Stimulated activated CD8-positive, alpha-beta memory T cell treated with anti-CD3 and anti-CD28 coated beads, Interleukin-15, amount 100 ng/mL, for 48 hours (primary cell): ENCODE results near the gene WFIKKN1.

Source experiments
- DNase-seq, 2 donors: peaks; one replicate each; pipeline ENCODE4 v3.0.0-alpha.2; 2020; ENCODE audit warnings: low read depth in 2 of 2

The WFIKKN1 gene

GRCh38 chr16:630815-631405 is at the start of gene WFIKKN1:
Gene WFIKKN1 (plus strand): TSS chr16:630985. CDS start chr16:631254, 269 bp downstream.
- no peak for DNase-seq

GRCh38 chr16:582218-582613 is 48.6 kb upstream of the WFIKKN1 start:
- DNase-seq: no peak

- DNase-seq: no peak
These were observed 48.0 kb upstream of the WFIKKN1 start for GRCh38 chr16:582614-583331.

DNA sequence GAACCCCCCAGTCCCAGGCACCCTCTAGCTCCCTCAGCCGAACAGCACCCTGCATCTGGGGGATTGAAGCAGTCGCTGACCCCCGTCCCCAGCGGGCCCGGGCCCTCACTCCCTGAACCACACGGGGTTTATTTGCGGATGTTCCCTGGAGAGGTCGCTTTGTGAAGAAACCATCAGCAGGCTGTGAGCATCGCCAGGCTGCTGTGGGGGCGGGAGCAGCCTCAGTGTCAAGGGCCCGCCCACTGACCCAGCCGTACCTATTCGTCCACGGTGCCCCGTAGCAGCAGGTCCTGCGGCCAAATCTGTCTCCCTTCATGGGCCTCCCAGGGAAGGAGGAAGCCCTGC is 47.3 kb upstream of the WFIKKN1 start:
- no peak for DNase-seq

DNA sequence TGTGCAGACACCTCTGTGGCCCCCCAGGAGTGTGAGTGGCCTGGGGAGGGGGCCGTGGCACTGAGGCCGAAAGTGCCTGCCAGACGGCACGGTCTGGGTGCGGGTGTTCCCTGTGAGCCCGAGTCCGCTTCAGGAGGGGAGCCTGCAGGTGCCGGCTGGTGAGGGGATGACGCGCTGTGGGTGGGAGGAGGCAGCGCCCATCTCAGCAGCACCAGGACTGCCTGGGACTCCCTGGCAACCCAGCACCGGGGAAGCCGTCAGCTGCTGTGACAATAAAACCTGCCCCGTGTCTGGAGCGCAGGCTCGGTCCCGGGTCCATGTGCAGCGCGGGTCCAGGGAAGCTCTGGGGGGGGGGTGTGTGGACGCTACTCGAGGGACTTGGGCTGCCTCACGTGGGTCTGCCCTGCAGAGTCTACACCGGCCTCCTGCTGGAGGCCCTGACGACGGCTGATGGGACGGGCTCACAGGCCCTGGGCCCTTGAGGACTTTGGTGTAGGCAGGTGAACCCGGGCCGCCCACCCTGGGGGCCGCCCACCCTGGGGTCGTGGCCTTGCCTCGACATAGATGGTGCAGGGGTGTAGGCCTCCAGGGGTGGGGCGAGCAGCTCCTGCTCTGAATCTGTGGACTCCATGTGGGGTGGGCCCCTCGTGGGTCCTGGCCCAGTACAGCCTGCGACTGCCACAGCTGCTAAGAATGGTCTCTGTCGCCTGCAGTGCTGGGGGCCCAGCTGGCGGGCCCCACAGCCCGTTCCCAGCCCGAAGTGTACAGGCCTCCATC is 46.8 kb upstream of the WFIKKN1 start:
- DNase-seq: no peak

- no peak for DNase-seq
These were observed 45.4 kb upstream of the WFIKKN1 start for GRCh38 chr16:585351-585750.

- no peak for DNase-seq
These were observed 44.6 kb upstream of the WFIKKN1 start for GRCh38 chr16:586047-586644.

GRCh38 chr16:586645-587590 is 43.9 kb upstream of the WFIKKN1 start:
- DNase-seq: no peak

DNA sequence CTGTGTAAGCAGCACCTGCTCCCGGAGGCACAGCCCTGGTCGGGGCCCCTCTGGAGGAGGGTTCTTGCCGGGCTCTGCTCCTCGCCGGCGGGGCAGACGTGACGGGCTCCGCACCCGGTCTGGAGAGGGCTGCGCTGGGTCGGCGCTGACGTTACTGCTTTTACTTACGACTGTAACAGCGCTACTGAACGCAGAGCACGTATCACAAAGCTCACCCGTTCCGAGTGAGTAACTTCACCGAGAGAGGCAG is 42.2 kb upstream of the WFIKKN1 start:
- peak in 1 of 2 donors; percentile 39 for DNase-seq

DNA sequence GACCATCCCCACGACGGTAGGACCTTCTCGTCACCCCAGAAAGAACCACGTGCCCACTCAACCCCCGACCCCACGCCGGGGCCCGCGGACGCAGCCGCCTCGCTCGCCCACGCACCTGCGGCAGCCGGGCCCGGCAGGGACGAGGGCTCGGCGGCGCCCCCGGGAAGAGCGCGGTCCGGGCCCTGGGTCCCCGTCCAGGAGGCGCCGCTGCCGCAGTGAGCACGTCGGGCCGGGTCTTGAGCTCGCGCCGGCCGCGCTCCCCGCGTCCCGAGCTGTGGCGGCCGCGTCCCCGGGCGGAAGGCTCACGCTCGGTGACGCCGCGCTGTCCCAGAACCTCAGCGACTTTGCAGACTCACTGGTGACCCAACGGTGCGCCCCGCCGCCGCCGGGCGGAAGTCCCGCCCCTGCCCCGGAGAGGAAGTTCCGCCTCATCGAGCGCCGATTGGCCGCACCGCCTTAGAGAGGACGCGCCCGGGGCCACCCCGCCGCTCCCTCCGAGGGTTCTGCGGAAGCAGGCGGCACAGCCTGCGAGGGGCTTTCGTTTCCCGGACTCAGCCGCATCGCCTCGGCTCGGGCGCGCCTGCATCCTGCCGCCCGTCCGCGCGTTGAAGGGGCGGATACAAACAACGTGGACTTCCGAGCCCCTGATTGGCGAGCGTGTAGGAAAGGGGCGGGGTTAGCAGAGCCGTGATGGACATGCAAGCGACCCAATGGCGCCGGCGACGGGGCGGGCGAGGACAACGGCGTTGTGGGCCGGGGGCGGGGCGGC is 41.7 kb upstream of the WFIKKN1 start:
- peak; percentile 92 to 95 for DNase-seq

GRCh38 chr16:589658-590187 is 41.1 kb upstream of the WFIKKN1 start, which contains the start of gene RAB40C:
Gene RAB40C (plus strand): TSS chr16:590066. CDS start chr16:590292, 226 bp downstream.
- peak; percentile 97 to 98 for DNase-seq

- DNase-seq: no peak
These were observed 40.5 kb upstream of the WFIKKN1 start for GRCh38 chr16:590188-590814.

GRCh38 chr16:590815-591200 is 40.0 kb upstream of the WFIKKN1 start:
- no peak for DNase-seq

- DNase-seq: no peak
These were observed 39.6 kb upstream of the WFIKKN1 start for GRCh38 chr16:591231-591630.

DNA sequence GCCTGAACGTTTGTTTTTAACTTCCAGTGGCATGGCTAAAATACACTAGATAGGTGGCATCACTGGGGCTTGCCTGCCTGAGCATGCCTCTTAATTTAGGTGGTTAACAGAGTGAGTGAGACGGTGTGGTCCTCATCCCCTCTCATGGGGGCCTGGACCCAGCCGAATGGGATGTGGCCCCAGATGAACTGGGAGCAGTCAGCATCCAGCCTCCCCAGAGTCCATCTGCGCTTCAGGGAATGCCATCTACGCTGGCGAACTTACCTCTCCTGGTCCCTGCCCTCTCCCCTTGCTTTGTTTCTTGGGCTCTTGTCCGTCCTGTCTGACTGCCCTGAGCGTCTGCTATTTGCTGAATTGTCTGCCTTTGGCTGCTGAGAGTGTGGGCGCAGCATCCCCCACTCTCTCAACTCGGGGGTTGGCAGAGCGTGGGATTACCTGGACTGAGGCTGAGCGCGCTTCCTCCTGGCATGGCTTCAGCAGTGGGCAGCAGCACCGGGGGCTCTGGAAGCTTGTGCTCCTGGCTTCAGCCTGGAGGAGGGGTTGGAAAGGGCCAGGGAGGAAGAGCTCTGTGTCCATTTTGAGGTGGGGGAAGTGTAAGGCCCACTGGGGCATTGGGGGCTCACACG is 38.8 kb upstream of the WFIKKN1 start:
- DNase-seq: no peak

DNA sequence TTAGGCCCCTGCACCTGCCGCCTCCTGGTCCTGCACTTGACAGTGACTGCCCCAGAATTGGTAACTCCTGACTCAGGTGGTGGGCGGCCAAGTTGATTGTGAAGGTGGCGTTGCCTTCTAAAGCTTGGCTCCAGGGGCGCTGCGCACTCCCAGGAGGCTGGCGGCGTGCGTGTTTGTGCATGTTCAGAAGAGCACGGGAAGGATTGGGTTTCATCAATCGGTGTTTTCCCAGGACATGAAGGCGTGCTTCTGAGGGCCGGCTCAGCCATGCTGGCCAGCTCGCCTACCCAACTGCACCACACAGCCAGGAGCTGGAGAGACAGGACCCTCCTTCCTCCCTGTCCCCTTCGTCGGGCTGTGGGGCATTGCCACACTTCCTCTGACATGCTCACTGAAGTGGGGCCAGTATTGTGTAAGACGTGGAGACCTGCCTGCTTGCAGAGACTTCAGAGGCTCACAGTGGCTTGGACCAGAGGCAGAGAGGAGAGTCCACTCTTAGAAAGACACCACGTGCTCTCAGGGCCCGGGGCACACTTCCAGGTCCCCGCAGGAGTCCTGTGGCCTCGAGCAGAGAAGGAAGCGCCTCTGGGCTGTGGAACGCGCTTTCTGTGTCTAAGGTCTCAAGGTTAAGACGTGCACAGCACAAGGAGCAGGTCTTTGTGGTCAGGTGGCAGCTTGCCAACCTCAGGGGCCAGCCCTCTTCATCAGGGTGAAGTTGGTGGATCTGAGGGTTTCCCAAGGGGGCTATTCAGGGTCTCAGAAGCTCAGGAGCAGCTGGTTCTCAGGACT is 38.1 kb upstream of the WFIKKN1 start:
- DNase-seq: no peak

DNA sequence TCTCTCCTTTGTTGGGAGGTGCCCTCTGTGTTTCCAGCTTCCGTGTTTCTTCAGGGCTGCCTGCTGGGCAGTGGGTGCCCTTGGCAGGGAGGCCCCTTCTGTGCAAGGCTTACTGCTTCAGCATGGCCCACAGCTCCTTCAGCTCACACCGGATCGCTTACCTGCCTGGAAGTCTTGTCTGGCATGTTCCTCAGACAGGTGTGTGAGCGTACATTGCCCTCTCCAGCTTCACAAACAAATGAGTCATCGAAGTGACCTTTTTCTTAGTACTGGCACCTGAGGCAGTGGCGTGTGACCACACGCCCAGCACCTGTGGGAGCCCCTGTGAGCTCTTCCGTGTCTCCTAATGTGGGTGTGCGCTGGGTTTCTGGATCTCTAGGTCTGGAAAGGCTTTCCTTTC is 37.4 kb upstream of the WFIKKN1 start:
- no peak for DNase-seq

DNA sequence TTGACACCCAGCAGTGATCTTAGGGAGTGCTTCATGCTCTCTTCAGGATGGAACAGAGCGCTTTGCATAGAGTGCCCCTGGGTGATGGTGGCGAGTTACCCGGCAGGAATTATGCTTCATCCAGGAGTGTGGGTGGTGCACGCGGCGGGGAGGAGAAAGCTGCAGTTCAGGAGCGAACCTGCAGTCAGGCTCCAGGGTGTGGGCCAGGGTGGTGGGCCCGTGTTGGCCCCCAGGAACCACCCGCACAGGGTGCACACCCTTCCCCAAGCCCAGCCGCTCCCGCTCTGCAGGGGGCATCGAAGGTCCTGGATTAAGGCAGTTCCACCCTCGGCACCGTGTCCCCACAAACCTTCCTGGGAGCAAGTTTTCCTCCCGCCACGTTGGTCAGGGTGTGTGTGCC is 37.0 kb upstream of the WFIKKN1 start:
- no peak for DNase-seq

DNA sequence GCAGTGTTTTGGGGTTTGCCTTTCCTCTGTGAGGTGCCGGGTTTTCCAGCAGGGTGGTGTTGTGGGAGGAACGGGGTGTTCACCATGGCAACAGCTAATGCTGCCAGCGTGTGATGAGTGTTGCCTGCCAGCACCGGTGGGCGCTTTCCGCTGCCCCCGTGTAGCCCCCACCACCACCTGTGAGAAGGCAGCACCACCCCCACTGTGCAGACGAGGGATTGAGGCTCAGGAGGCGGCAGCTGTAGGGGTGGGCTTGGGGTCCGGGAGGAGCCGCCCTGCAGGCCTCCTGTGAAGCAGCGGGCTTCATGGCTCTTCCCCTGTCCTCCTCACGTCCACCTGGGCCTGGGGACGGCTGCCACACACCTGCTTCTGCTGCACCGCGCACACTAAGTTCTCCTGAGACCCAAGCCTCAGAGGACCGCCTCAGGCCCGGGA is 35.7 kb upstream of the WFIKKN1 start:
- no peak for DNase-seq
